ENCODE data around the gene PSMC3.

The PSMC3 gene

DNA sequence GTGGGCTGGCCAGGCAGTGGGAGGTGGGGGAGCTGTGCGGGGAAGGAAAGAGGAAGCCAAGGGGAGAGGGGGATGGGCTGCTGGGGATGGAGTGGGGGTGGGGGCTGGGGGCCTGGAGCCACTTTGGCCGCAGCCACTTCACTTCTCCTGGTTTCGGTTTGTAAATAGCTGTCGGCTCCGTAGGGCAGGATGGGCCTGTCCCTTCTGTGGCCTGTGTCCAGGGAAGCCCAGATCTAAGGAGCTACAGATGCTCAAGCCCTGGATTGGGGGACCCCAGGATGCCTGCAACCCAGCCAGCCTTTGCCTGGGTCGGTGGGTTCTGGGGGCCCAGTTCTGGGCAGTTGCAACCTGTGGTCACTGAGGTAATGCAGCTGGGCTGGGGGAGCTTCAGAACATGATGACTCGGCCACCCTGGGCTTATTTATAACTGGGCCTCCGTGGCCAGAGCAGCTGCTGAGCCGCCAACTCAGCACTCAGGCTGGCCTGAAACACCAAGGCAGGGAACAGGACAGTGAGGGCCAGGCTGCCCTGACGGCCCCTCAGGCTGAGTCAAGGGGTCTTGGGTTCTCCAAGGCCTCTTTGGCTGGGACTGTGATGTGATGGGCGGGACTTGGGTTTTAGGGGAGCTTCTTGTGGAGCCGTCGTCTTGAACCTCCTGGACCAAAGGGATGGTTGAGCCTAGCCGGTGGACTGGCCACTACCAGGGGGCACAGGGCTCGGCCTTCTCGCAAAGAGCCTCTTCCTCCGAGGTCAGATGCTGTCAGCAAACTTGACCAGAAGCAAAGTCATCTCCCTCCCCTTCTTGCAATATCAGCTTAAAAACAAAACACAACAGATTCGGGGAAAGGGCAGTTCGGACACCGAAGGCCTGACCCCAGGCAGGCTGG is 32.8 kb downstream of the PSMC3 start:
- no peak for DNase-seq

- no peak for DNase-seq
Observed at GRCh38 chr11:47392546-47393162, 33.6 kb downstream of the PSMC3 start.

- DNase-seq, result no peak
Observed at GRCh38 chr11:47391711-47392432, 34.4 kb downstream of the PSMC3 start.

- no peak for DNase-seq
Observed at GRCh38 chr11:47391077-47391583, 35.1 kb downstream of the PSMC3 start.

GRCh38 chr11:47390422-47390760 is 35.8 kb downstream of the PSMC3 start:
- no peak for DNase-seq

- no peak for DNase-seq
Observed at GRCh38 chr11:47389577-47390421, 36.4 kb downstream of the PSMC3 start.

GRCh38 chr11:47388697-47389576 is 37.3 kb downstream of the PSMC3 start:
- DNase-seq, result no peak

GRCh38 chr11:47387944-47388696 is 38.1 kb downstream of the PSMC3 start:
- no peak for DNase-seq

- DNase-seq, result no peak
Observed at GRCh38 chr11:47384498-47384897, 41.7 kb downstream of the PSMC3 start.

DNA sequence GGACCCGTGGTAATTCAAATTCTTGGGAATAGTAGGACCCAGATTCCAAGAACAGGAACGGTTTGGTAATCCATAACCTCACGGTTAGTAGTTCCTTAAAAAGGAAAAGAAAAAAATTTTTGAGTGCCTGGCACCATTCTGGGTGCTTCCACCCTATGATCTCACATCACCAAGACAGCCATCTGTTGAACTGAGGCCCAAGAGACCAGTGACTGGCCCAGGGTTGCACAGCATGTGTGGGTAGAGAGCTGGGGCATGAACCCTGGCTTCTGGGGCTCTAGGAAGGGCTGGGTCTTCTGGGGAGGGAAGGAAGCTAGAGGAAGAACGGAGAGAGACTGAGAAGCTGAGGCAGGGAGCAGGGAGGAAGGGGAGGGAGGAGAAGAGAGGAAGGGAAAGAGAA is 43.2 kb downstream of the PSMC3 start:
- no peak for DNase-seq

DNA sequence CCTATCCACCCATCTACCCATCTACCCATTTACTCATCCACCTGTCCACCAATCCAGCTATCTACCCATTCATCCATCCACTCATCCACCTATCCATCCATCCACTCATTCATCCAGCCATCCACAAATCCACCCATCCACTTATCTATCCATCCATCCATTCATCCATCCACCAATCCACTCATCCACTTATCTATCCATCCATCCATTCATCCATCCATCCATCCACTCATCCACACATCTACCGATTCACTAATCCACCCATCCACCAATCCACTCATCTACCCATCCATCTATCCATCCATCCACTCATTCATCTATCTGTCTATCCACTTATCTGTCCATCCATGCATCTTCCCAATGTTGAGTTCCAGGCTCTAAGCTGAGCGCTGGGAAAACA is 46.2 kb downstream of the PSMC3 start:
- DNase-seq, result no peak

GRCh38 chr11:47379317-47379716 is 46.9 kb downstream of the PSMC3 start:
- no peak for DNase-seq

DNA sequence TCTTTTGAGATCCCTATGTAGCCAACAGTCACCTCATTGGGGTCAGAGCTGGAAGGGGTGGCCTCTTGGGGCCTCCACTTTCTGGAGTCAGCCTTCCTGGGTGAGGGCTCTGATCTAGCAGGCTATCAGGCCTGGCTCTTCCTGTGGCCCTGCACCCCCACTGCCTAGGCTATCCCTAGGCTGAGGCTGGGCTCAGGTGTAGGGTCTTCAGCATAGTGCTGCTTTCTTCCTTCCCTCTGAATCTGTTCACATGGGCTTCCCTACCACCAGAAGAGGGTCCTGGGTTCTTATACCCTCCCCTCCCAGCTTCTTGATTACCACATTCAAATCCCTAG is 47.4 kb downstream of the PSMC3 start:
- no peak for DNase-seq

GRCh38 chr11:47378010-47378835 is 48.0 kb downstream of the PSMC3 start, which contains the start of gene SPI1:
Gene SPI1, minus strand, starts transcription at chr11:47378547. Its CDS starts 194 bp downstream, at chr11:47378353.
- no peak for DNase-seq

DNA sequence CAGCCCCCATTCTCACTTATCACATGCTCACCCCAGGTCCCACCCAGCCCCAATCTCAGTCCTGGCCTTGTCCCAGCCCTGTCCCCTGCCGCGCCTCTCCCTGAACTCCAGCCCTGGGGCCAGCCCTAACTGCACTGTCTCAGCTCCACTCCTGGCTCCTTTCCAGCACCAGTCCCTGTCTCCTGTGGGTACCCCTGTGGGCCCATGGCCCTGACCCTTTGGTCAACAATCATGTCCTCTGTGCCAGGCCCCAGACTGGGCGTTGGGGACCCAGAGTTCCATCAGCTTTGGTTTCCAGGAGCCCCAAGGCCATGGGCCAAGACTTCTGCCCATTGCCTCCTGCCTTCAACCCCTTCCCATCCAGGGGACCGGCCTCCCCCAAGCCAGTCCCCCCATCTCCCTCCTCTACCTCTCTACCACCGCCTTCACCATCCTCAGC is 48.6 kb downstream of the PSMC3 start:
- DNase-seq, result no peak

DNA sequence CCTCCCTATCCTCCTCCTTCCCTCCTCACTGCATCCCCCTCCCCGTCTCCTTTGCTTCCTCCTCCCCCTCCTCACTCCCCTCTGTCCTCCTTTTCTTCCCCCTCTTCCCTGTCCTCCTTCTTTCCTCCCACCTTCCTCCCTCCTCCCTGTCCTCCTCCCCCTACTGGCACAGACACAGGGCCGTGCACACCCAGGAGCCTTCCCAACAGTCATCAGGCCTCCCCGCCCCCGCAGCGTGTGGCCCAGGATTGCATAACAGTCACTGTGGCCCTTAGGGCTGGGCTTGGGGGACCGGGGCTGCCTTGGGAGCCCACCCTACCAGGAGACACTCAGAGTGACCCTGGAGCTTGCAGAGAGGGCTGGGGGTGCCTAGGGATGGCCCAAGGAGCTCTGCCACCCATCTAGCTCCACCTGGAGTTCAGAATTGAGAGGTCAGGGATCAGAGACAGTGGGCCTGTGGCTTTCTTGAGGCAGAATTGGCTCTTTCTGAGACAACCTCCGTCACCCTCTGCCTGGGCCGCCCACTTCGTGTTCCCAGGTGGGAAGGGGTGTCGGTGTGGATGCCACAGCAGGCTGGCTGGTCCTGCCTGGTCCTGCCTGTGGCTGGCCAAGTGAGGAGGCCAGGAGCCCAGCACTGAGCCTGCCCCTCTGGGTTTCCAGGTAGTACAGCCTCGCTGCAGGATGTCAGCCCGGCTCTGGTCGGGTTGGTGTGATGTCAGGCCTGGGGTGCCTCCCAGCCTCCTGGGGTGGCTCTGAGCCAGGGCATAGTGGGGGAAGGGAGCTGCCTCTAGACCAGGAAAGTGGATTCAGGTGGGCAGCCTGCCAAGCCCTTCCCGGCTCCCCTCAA is 49.5 kb downstream of the PSMC3 start:
- DNase-seq, result no peak

DNA sequence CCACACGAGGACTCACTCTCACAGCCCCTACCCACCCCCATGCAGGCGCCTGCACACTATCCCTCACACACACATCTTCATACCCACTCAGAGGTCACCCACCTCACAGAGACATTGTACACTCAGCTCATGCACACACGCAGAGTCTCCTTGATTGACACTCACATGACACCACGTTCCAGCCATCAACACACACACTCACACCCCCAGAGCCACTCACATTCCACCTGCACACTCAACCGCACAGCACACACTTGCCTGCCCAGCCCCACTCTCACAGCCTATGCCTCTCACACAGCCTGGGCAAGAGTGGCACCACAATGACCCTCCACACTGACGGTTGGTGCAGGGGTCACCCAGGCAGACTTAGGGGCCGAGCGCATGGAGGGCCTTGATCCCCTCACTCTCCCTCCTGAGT is 50.1 kb downstream of the PSMC3 start:
- no peak for DNase-seq

DNA sequence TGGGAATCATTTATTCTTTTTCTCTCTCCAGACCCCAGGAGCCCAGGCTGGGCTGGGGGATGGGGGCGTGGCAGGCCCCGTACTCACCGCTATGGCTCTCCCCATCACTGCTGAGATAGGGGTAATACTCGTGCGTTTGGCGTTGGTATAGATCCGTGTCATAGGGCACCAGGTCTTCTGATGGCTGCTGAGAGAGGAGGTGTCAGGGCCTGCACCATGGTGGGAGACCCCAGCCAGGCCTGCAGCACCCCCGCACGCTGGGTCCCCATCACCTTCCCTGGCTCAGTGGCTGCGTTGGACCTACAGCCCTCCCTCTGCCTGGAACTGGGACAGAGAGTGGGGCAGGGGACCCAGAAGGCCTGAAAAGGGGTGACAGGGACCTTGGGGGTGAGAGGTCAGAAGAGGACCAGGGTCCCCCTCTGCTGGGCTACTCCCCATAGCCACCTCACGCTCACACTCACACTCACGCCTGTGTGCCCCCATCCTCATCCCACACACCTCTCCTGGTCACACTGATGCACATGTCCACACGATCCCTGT is 50.6 kb downstream of the PSMC3 start:
- DNase-seq, result no peak

DNA sequence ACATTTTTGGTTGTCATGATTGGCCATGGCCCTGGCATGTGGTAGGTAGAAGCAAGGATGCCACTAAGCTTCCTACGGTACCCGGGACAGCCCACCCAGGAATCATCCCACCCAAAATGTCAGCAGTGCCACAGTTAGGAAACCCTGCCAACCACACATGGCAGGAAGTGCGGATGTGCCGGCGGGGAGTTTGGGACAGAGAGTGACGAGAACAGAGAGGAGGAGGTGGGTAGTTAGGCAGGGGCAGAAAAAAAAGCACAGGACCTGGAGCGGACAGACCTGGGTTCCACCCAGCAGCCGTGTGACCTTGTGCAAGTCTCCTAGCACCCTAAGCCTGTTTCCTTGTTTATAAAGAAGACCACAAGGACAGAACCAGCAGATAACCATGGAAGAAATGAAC is 51.2 kb downstream of the PSMC3 start:
- DNase-seq, result no peak

Measured in 8988T (cell line).